ENCODE results near the gene SLC25A34.

The SLC25A34 gene

GRCh38 chr1:15714406-15715136 is 21.5 kb upstream of the SLC25A34 start:
- no peak for DNase-seq

GRCh38 chr1:15717418-15718125 is 18.5 kb upstream of the SLC25A34 start:
- DNase-seq, result no peak

- DNase-seq, result no peak
Measured at GRCh38 chr1:15718199-15718601, 17.9 kb upstream of the SLC25A34 start.

DNA sequence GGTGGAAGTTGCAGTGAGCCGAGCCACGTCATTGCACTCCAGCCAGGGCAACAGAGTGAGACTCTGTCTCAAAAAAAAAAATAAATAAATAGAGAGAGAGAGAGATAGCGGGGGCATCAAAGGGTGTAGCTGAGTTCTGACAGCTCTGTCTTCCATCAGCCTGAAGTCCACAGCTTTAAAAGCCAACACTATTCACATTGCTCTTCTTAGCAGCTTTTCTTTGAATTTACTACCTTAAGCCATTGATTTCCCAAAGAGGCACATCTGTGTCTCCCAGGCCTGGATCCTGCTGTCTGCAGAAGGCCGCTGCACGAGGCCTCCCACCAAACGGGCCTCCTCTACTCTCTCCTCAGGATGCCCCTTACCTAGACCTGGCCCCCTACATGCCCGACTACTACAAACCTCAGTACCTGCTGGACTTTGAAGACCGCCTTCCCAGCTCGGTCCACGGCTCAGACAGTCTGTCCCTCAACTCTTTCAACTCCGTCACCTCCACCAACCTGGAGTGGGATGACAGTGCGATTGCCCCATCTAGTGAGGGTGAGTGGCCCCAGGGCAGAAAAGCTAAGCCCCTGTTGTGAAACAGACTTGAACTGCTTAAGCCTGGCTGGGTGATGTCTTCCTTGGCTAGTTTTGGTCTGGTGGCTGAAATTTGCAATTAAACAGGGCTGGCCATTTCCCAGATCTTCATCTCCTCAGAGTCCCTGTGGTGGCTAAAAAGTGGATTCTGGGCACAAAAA is 16.5 kb upstream of the SLC25A34 start:
- DNase-seq, result no peak

GRCh38 chr1:15720861-15721260 is 15.2 kb upstream of the SLC25A34 start:
- DNase-seq, result no peak

GRCh38 chr1:15722411-15722810 is 13.6 kb upstream of the SLC25A34 start:
- DNase-seq, result no peak

- DNase-seq, result no peak
Measured at GRCh38 chr1:15722836-15723532, 13.1 kb upstream of the SLC25A34 start.

GRCh38 chr1:15723631-15724246 is 12.3 kb upstream of the SLC25A34 start:
- no peak for DNase-seq

GRCh38 chr1:15724949-15725880 is 10.8 kb upstream of the SLC25A34 start:
- no peak for DNase-seq

DNA sequence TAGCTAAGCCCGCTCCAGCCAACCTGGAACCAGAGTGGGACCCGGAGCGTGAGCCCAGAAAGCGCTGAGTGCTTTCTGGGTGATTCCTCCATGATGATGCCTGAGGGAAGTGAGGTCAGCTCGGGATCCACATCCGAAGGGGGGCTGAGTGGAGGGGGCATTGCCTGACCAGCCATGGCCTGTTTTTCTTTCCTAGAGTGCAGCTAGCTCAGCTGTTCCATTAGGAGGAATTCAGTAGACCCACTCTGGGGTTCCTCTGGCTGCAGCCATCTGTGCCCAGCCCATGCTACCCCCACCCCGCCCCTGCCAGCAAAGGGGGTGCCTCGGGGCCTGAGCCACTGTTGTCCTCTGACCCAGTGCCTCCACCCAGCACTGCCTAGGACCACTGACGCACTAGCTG is 9.6 kb upstream of the SLC25A34 start:
- DNase-seq, result no peak

- no peak for DNase-seq
Measured at GRCh38 chr1:15727021-15727420, 9.0 kb upstream of the SLC25A34 start.

GRCh38 chr1:15727424-15727823 is 8.6 kb upstream of the SLC25A34 start:
- DNase-seq, result no peak

GRCh38 chr1:15727866-15728534 is 8.1 kb upstream of the SLC25A34 start:
- no peak for DNase-seq

- DNase-seq, result no peak
Measured at GRCh38 chr1:15728937-15729657, 7.0 kb upstream of the SLC25A34 start.

- DNase-seq, result no peak
Measured at GRCh38 chr1:15730423-15730822, 5.6 kb upstream of the SLC25A34 start.

- DNase-seq, result no peak
Measured at GRCh38 chr1:15730936-15731335, 5.1 kb upstream of the SLC25A34 start.

DNA sequence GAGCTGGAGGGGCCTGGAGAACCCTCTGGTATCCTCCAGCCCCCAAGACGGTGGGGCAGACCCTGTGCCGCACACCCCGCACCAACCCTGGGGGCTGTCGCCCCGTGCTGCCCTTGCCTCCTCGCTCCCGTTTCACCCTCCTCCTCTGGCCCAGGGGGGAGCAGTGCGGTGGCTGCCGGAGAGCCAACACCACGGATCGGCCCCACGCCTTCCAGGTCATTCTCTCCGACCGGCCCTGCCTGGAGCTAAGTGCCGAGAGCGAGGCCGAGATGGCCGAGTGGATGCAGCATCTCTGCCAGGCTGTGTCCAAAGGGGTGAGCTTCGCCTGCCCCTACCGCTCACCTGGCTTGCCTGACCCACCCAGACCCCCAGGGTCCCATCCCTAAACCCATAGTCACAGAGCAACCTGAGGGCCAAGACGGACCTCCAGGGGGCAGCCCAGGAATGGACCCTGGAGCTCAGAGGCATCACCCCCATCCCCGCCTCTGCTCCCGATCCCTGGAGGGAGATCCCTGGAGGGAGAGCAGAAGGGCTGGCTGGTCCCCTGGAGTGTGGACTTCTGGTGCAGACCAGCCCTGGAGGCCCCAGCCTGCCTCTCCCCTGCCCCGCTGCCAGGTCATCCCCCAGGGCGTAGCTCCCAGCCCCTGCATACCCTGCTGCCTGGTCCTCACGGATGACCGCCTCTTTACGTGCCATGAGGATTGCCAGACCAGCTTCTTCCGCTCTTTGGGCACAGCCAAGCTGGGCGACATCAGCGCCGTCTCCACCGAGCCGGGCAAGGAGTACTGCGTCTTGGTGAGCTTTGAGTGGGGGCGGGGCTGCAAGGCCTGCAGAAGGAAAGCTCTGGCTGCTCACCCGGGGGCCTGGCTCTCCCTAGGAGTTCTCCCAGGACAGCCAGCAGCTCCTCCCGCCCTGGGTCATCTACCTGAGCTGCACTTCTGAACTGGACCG is 4.0 kb upstream of the SLC25A34 start:
- DNase-seq, result no peak

DNA sequence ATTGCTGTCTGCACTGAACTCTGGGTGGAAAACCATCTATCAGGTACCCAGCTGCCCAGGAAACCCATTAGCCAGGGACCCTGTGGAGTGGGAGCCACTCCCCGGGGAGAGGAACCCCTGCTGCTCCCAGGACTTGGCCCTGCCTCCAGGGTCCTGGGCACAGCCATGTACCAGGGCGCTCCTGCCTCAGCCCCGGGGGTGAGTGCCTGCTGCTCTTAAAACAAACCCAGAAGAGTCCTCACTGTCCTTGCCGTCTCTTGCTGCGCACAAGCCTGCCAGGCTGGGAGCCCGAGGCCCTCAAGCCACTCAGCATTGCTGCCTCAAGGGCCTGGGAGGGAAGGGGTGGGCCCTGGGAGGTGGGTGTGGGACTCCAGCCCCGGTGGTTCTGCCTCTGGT is 3.4 kb upstream of the SLC25A34 start:
- DNase-seq, result no peak

- no peak for DNase-seq
Measured at GRCh38 chr1:15733218-15733725, 2.8 kb upstream of the SLC25A34 start.
